MCF 10A (cell line): ENCODE measurements around the gene VEGFB. TPM values are rescaled to one million over a fixed set of nuclear protein-coding genes. Genes with fewer than 3 reads are reported as not detected.

Source experiments
- BruUV-seq: library from RNA; stranded (reverse); fragments of 400-500 nt; replicated peaks from 2 replicates; lab custom pipeline; 2021; lab: Mats Ljungman, UMichigan
- CTCF ChIA-PET: fragments of 300-600 bp; sonication (Branson Sonifier 250); formaldehyde crosslinking; extraction: SDS; loops from one replicate; lab custom pipeline; 2021; ENCODE audit warnings: antibody characterized with exemption, inconsistent platforms; lab: Yijun Ruan, JAX
- POLR2A ChIA-PET: fragments of 300-600, 350-650 bp; sonication (Branson Sonifier 250); formaldehyde crosslinking; extraction: SDS; loops from one replicate; lab custom pipeline; 2020; ENCODE audit warnings: antibody characterized with exemption, inconsistent platforms; lab: Yijun Ruan, JAX
- DNase-seq: peaks from one replicate; pipeline ENCODE4 v3.0.0-alpha.2; 2018; ENCODE audit not compliant: unreplicated experiment
- H3K27ac Mint-ChIP-seq: one replicate; pipeline ENCODE4 v1.8.0; 2022; ENCODE audit warnings: mild to moderate bottlenecking, low read depth, mixed read lengths; ENCODE audit not compliant: unreplicated experiment
- H3K27me3 Mint-ChIP-seq: one replicate; pipeline ENCODE4 v1.8.0; 2022; ENCODE audit warnings: mixed read lengths; ENCODE audit not compliant: insufficient read depth, unreplicated experiment
- H3K36me3 Mint-ChIP-seq: one replicate; pipeline ENCODE4 v1.8.0; 2022; ENCODE audit warnings: mild to moderate bottlenecking, moderate library complexity, mixed read lengths; ENCODE audit not compliant: insufficient read depth, unreplicated experiment
- H3K4me1 Mint-ChIP-seq: one replicate; pipeline ENCODE4 v1.8.0; 2022; ENCODE audit warnings: mixed read lengths; ENCODE audit not compliant: insufficient read depth, unreplicated experiment
- H3K4me3 Mint-ChIP-seq: one replicate; pipeline ENCODE4 v1.8.0; 2022; ENCODE audit warnings: mild to moderate bottlenecking, moderate library complexity, mixed read lengths; ENCODE audit not compliant: unreplicated experiment
- H3K9me3 Mint-ChIP-seq: one replicate; pipeline ENCODE4 v1.8.0; 2022; ENCODE audit warnings: mixed read lengths; ENCODE audit not compliant: unreplicated experiment
- CTCF ChIP-seq: fragments of 200-600 bp; IDR thresholded peaks from one replicate; pipeline ENCODE4 v1.8.0; 2022; ENCODE audit warnings: antibody characterized with exemption, mild to moderate bottlenecking; ENCODE audit not compliant: unreplicated experiment
- intact Hi-C: fragments of 100-400 bp; cut with micrococcal nuclease; formaldehyde crosslinking; loops from 2 replicates; pipeline ENCODE4 v1.14.1; 2022
- total RNA-seq: library from RNA; stranded (reverse); gene quantifications from 2 replicates; pipeline ENCODE4 v1.2.3, GENCODE V29; 2022

VEGFB gene
- total RNA-seq, 1 experiment from 2014 or later = 46.0 TPM

- H3K9me3 Mint-ChIP-seq = no peaks in the 10 kb centered on the region
- intact Hi-C loops = no loop called here
Observed at GRCh38 chr11:64232182-64232966, 2.0 kb upstream of the VEGFB start.

GRCh38 chr11:64232967-64233315 is 1.4 kb upstream of the VEGFB start:
- no peak for TF ChIP-seq CTCF
- no TSS peak for BruUV-seq
- Mint-ChIP-seq H3K27me3 (no peaks in the 10 kb centered on the region), H3K4me1 (peaks cover 17% of the 10 kb centered on the region), H3K27ac (peak overlapping the region; percentile 19), H3K36me3 (peaks cover 17% of the 10 kb centered on the region), H3K9me3 (no peaks in the 10 kb centered on the region), H3K4me3 (peak overlapping the region; percentile 77)
- ChIA-PET POLR2A (interaction anchor here (0.7 to 11.9 kb wide), 3 partner anchors 9 to 36 kb away, joined by 3 to 122 read pairs (median 5); partner anchors contain the start of genes FKBP2 and PPP1R14B), CTCF (interaction anchor here (0.6 to 1.7 kb wide), 5 partner anchors 18 to 508 kb away, joined by 3 to 7 read pairs (median 3); partner anchors contain the start of gene PLCB3)
- no peak for DNase-seq
- intact Hi-C loops = no loop called here

More at GRCh38 chr11:64232182-64232966, 2.0 kb upstream of the VEGFB start:
- TF ChIP-seq CTCF = no peak
- CTCF ChIA-PET = interaction anchor here (0.7 to 1.7 kb wide), 4 partner anchors 19 to 507 kb away, joined by 3 to 7 read pairs (median 3); partner anchors contain the start of gene PLCB3
- H3K4me1 Mint-ChIP-seq = peaks cover 17% of the 10 kb centered on the region
- no peak for DNase-seq
- no peak overlapping the region for H3K27ac Mint-ChIP-seq
- peaks cover 11% of the 10 kb centered on the region for H3K36me3 Mint-ChIP-seq
- POLR2A ChIA-PET = interaction anchor here (0.7 to 11.9 kb wide), 7 partner anchors 8 to 258 kb away, joined by 3 to 122 read pairs (median 3); partner anchors contain the start of genes COX8A, FKBP2, PLCB3 and PPP1R14B
- no TSS peak for BruUV-seq
- H3K27me3 Mint-ChIP-seq = no peaks in the 10 kb centered on the region
- peak overlapping the region; percentile 77 for H3K4me3 Mint-ChIP-seq

- BruUV-seq = no TSS peak
- peaks cover 29% of the 10 kb centered on the region for H3K36me3 Mint-ChIP-seq
- no peaks in the 10 kb centered on the region for H3K27me3 Mint-ChIP-seq
- TF ChIP-seq CTCF = no peak
- peaks cover 19% of the 10 kb centered on the region for H3K4me1 Mint-ChIP-seq
- no peak overlapping the region for H3K27ac Mint-ChIP-seq
- ChIA-PET CTCF (interaction anchor here (0.9 to 1.1 kb wide), 3 partner anchors 11 to 97 kb away, joined by 3 to 5 read pairs (median 3); partner anchors contain the start of gene TRMT112), POLR2A (interaction anchor here (0.5 to 11.9 kb wide), 8 partner anchors 9 to 553 kb away, joined by 3 to 122 read pairs (median 4); partner anchors contain the start of genes BAD, FKBP2, NUDT22 and PPP1R14B)
- intact Hi-C loops = no loop called here
- peak overlapping the region; percentile 73 for H3K4me3 Mint-ChIP-seq
- DNase-seq = peak; percentile 34
- H3K9me3 Mint-ChIP-seq = no peaks in the 10 kb centered on the region
Observed at GRCh38 chr11:64234647-64235379, 429 bp downstream of the VEGFB start.
